ENCODE results near the gene TMEM97.
A peak's percentile ranks its signal among the peaks of the same experiment; 100 is the strongest.
"Not testable (repeated sequence)": the region's sequence is repeated elsewhere in the genome, so short reads cannot be mapped to it uniquely, and the experiment has no call there.

Gene TMEM97

GRCh38 chr17:28338056-28338768 is 19.2 kb downstream of the TMEM97 start:
- DNase-seq (ENCODE audit: low spot score), result no peak

DNA sequence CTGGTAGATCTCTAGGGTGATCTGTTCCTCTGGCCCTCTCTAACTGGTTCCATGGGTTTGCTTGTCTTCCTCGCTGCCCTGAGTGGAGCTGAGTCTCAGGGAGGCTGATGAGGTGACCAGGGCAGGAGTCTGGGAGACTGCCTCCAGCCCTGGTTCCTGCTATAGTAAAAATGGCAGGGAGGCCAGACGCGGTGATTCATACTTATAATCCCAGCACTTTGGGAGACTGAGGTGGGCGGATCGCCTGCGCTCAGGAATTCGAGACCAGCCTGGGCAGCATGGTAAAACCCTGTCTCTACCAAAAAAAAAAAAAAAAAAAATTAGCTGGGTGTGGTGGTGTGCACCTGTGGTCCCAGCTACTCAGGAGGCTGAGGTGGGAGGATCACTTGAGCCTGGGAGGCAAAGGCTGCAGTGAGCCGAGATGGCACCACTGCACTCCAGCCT is 19.8 kb downstream of the TMEM97 start:
- not testable (repeated sequence) for DNase-seq (ENCODE audit: low spot score)

DNA sequence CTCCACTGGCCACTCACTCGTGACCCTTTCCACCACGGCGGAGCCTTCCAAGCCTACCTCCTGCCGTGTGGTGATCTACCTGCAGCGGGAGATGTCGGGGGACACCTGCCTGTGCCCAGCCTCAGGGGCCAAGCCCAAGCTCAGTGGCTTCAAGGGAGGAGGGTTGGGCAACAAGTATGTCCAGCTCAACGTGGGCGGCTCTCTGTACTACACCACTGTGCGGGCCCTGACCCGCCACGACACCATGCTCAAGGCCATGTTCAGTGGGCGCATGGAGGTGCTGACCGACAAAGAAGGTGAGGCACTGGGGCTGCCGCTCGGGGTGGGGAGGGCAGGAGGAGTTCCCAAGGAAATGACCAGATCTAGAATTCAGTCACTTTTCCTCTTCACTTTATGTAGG is 20.4 kb downstream of the TMEM97 start:
- no peak for DNase-seq (ENCODE audit: low spot score)

DNA sequence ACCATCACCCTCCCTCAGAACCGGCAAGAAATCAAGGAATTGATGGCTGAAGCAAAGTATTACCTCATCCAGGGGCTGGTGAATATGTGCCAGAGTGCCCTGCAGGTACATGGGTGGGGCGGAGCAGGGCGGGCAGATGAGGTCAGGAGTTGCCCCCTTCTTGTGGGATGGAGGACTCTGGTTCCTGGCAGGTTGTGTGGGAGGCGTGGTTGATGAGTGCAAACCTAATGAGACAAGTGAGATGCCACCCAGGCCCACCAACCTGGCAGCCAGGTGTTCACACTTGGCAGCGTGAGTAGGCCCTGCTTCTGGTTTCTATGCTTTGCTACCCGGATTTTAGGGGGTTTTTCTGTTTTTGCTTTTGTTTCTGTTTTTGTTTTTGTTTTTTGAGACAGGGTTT is 21.4 kb downstream of the TMEM97 start:
- DNase-seq (ENCODE audit: low spot score), result no peak

DNA sequence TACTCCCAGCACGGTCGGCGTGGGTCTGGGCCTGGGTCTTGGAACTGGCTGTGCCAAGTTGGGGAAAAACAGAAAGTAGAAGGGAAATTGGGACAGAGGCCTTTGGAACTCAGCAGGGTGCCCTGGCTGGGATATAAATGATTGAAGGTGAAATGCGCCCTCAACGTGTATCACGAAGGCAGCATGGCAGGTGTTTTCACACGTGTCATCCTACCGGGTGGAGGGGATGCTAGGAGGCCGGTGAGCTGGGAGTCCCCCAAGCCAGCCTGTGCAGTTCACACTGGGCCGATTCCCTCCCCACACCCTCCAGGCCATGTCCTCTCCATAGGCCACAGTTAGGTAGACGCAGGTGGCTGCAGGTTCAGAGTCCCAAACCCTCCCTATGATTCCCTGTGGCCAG is 22.5 kb downstream of the TMEM97 start:
- DNase-seq (ENCODE audit: low spot score), result no peak

DNA sequence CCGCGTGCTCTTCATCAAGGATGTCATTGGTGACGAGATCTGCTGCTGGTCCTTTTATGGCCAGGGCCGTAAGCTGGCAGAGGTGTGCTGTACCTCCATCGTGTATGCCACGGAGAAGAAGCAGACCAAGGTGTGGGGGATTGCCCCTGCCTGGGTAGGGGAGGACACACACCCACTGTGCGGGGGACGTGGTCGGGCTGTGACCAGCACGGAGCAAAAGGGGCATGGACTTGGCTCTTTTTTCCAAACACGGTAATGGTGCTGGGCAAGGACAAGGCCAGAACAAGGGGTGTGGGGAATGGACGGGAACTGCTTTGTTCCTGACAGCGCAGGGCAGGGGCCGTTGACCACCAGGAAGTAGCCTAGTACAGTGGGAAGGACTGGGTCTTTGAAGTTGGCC is 23.3 kb downstream of the TMEM97 start:
- no peak for DNase-seq (ENCODE audit: low spot score)

DNA sequence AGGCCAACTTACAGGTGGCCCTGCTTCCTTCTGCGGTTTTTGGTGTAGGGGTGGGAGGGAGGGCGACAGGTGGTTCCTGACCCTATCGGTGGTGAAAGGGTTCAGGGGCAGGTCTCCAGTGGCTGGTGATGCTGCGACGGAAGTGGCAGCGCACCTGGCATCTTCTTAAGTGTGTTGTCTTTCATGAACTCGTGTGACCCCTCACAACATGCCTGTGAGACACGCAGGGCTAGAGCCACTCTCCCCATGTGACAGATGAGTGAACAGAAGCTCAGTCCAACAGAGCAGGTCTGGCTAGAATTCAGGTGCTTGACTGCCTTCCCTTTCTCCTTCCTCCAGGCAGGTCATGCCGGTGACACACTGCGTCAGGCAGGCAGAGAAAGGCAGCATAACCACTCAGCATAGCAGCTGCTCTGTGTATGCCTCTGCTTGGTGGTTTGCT is 24.5 kb downstream of the TMEM97 start:
- DNase-seq (ENCODE audit: low spot score), result no peak

DNA sequence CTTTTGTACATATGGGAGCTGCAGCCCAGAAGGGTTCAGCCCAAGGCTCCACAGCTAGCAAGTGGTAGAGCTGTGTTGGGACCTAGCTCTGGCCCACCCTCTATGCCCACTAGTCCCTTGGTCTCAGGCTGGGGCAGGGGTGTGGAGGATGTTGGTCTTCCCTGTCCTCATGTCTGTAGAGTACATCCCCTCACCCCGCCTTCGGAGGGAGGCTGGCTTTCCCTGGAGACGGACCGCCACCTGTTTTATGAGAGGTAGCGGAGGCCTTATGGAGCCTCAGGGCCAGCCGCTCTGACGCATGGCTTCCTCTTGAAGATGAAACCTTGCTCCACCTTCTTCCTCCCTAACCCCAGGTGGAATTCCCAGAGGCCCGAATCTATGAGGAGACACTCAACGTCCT is 25.0 kb downstream of the TMEM97 start:
- DNase-seq (ENCODE audit: low spot score), result no peak

DNA sequence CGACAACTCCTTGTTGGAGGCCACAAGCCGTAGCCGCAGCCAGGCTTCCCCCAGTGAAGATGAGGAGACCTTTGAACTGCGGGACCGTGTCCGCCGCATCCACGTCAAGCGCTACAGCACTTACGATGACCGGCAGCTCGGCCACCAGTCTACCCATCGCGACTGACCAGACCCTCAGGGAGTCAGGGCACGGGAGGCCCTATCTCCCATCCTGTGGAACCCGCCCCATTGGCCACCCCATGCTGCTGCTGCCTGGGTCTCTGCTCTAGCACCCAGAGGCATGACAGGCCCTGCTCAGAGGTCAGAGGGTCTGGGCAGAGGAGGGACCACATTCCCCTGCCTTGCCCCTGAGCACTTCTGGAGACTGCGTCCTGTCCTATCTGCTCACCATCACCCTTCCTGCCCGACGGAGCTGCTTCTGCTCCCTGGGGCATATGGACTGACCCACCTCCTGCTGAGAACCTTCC is 25.5 kb downstream of the TMEM97 start:
- no peak for DNase-seq (ENCODE audit: low spot score)

GRCh38 chr17:28345419-28346198 is 26.6 kb downstream of the TMEM97 start:
- DNase-seq (ENCODE audit: low spot score), result no peak

- no peak for DNase-seq (ENCODE audit: low spot score)
Measured at GRCh38 chr17:28346199-28346580, 27.2 kb downstream of the TMEM97 start.

GRCh38 chr17:28346746-28347246 is 27.8 kb downstream of the TMEM97 start:
- DNase-seq (ENCODE audit: low spot score), result no peak

GRCh38 chr17:28347261-28347891 is 28.4 kb downstream of the TMEM97 start:
- peak; percentile 53 for DNase-seq (ENCODE audit: low spot score)

GRCh38 chr17:28348979-28349378 is 30.0 kb downstream of the TMEM97 start:
- DNase-seq (ENCODE audit: low spot score), result no peak

DNA sequence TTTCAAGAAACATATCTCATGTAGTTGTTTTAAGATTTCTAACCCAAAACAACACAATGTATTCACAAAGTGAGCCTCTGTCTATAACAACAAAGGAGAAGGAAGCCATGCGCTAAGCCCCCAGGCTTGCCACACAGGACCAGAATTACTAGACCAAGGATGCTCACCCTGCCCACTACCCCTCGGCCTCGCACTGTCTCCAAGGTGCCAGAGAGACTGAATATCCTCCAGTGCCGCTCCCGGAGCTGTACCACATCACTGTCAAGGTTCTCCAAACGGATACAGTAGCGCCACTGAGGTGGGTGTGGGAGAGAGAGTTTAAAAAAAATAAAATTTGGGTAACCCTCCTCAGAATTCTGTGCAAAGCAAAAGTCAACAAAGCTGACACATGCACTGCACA is 31.3 kb downstream of the TMEM97 start:
- no peak for DNase-seq (ENCODE audit: low spot score)

DNA sequence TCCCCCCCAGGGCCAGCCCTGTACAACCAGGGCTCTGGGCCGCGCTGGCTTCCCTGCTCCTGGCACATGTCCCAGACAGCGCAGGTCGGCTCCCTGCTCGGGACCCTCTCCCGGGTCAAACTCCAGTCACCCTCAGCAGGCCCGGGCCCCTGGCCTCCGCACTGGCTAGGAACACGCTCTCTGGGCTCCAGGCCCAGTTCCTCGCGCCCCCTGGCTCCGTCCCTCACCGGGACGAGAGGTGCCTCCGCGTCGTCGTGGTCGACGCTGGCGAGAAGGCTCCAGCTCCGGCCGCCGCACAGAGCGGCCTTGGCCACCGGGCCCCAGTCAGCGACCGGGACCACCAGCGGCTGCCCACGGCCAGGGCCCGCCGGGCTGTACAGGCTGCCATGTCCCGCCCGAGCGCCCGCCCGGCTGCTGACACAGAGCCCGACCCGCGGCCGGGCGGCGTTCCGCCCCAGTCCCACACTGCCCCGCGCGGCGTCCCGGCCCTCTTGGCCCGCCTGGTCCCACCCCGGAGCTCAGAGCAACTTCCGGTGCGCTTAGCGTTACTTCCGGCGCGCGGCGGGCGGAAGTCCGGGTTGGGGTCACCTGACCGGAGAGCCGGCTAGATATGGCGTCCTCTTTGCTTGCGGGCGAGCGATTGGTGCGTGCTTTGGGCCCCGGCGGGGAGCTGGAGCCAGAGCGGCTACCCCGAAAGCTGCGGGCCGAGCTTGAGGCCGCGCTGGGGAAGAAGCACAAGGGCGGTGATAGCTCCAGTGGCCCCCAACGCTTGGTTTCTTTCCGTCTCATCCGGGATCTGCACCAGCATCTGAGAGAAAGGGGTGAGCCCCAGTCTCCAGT is 38.3 kb downstream of the TMEM97 start, which contains the start of gene POLDIP2:
Gene POLDIP2, minus strand, starts transcription at position 467 of the 840 bp plus-strand sequence. Its CDS starts 79 bp downstream, at position 388.
- peak; percentile 91 for DNase-seq (ENCODE audit: low spot score)

- no peak for DNase-seq (ENCODE audit: low spot score)
Measured at GRCh38 chr17:28357901-28358197, 38.8 kb downstream of the TMEM97 start.

- no peak for DNase-seq (ENCODE audit: low spot score)
Measured at GRCh38 chr17:28363186-28363585, 44.2 kb downstream of the TMEM97 start.

GRCh38 chr17:28363776-28364650 is 45.0 kb downstream of the TMEM97 start:
- no peak for DNase-seq (ENCODE audit: low spot score)

GRCh38 chr17:28364665-28365363 is 45.8 kb downstream of the TMEM97 start, which contains the start of gene SEBOX:
SEBOX (minus strand) TSS chr17:28365199; CDS start chr17:28365151, 48 bp downstream.
- DNase-seq (ENCODE audit: low spot score), result no peak

Measured in SW480 (cell line).